ENCODE measurements around the gene ADRA2A. TPM values are rescaled to one million over a fixed set of nuclear protein-coding genes. Genes with fewer than 3 reads are reported as not detected.

The ADRA2A gene
- total and polyA plus RNA-seq, 10 of the 15 experiments (the other 5 are each of a cell fraction or from before 2014, with no cell fraction given): 0.08 TPM; not detected in 9

GRCh38 chr10:111117528-111118277 lies 40.9 kb downstream of the ADRA2A start:
- Histone ChIP-seq H3K36me3 (ENCODE audit: control insufficient read depth in 2 of 2, insufficient read depth in 2 of 2, low read length in 1 of 2) (no peaks in the 10 kb centered on the region), H3K9ac (ENCODE audit: control insufficient read depth, insufficient read depth, low read length) (no peak overlapping the region), H3K4me2 (ENCODE audit: control insufficient read depth, insufficient read depth) (no peak overlapping the region), H3K79me2 (ENCODE audit: control insufficient read depth, insufficient read depth, low read length) (no peaks in the 10 kb centered on the region), H4K20me1 (ENCODE audit: control insufficient read depth, insufficient read depth) (no peaks in the 10 kb centered on the region), H3K27me3 (replicated peaks in 1 of 2; ENCODE audit: control insufficient read depth in 2 of 2, insufficient read depth in 2 of 2, low read length in 1 of 2) (peaks cover 0 to 2% of the 10 kb centered on the region in 2 experiments; a peak in 1 of 4 replicates), H3K27ac (ENCODE audit: control insufficient read depth, insufficient read depth) (no peak overlapping the region), H3K9me3 (replicated peaks; ENCODE audit: control insufficient read depth, insufficient read depth, low read length) (no peaks in the 10 kb centered on the region), H2AFZ (ENCODE audit: control insufficient read depth, low read depth, low read length) (no peak overlapping the region), H3K4me3 (no peak overlapping the region), H3K4me1 (ENCODE audit: control insufficient read depth, insufficient read depth, low read length) (no peaks in the 10 kb centered on the region)
- SMC1A ChIA-PET (ENCODE audit: uncharacterized antibody, unreplicated experiment): interaction anchor here (1.1 kb wide), 1 partner anchor 18 kb away, joined by 3 read pairs; no protein-coding TSS in a partner anchor
- intact Hi-C loops (cut with micrococcal nuclease; ENCODE audit: unreplicated experiment): no loop called here
- in situ Hi-C loops (cut with MboI): no loop called here
- no TSS peak for BruUV-seq (replicated peaks)
- FAIRE-seq (no peak), ATAC-seq (no peak), DNase-seq (ENCODE audit: low read depth, low spot score) (no peak)
- RAD21 ChIA-PET (ENCODE audit: unreplicated experiment): no interaction called here
- POLR2A ChIA-PET: interaction anchor here (0.6 kb wide), 1 partner anchor 206 kb away, joined by 3 read pairs; no protein-coding TSS in a partner anchor
- CTCF ChIA-PET: interaction anchor here (1.0 kb wide), 1 partner anchor 362 kb away, joined by 3 read pairs; no protein-coding TSS in a partner anchor
- TF ChIP-seq WRNIP1 (IDR thresholded peaks at IDR 0.05; ENCODE audit: borderline replicate concordance, low read depth, low read length) (no peak), CEBPZ (IDR thresholded peaks at IDR 0.05; ENCODE audit: low read depth, low read length) (no peak), RAD51 (IDR thresholded peaks at IDR 0.05) (no peak), SMC3 (IDR thresholded peaks at IDR 0.05; ENCODE audit: borderline replicate concordance, low read length) (no peak), EGR1 (IDR thresholded peaks at IDR 0.05; ENCODE audit: borderline replicate concordance in 1 of 2, low read depth in 2 of 2, low read length in 2 of 2) (no peak), TAF1 (IDR thresholded peaks at IDR 0.05; ENCODE audit: borderline replicate concordance, low read depth, low read length) (no peak), CBFB (IDR thresholded peaks at IDR 0.05; ENCODE audit: low read depth) (no peak), BCL11A (IDR thresholded peaks at IDR 0.05; ENCODE audit: low read depth, low read length) (no peak), ATF3 (IDR thresholded peaks at IDR 0.05; ENCODE audit: borderline replicate concordance, extremely low read depth, low read depth, low read length) (no peak), HDAC6 (IDR thresholded peaks at IDR 0.05; ENCODE audit: unreplicated experiment) (no peak), STAT1 (conservative IDR thresholded peaks at IDR 0.05) (no peak), SREBF1 (IDR thresholded peaks at IDR 0.05; ENCODE audit: low read length) (no peak), TCF7 (IDR thresholded peaks at IDR 0.05; ENCODE audit: borderline replicate concordance) (no peak), ASH2L (IDR thresholded peaks at IDR 0.05; ENCODE audit: borderline replicate concordance, low read depth) (no peak), REST (IDR thresholded peaks at IDR 0.05; ENCODE audit: low read depth, low read length) (no peak), BACH1 (IDR thresholded peaks at IDR 0.05; ENCODE audit: borderline replicate concordance) (no peak), MXI1 (IDR thresholded peaks at IDR 0.05; ENCODE audit: low read depth, low read length) (no peak), SUZ12 (IDR thresholded peaks at IDR 0.05; ENCODE audit: unreplicated experiment) (no peak)
- 22% methylated on average over 8 of the region's 8 CpGs for WGBS (ENCODE audit: insufficient coverage, insufficient replicate concordance, low lambda C conversion rate, missing lambda C conversion rate)

All from GM12878 (cell line).